HuH-7 (cell line): ENCODE measurements around the gene IFNGR2.
"Not testable (repeated sequence)": the region's sequence is repeated elsewhere in the genome, so short reads cannot be mapped to it uniquely, and the experiment has no call there.

Experiments used
- DNase-seq: peaks from one replicate; pipeline ENCODE4 v3.0.0; 2011; ENCODE audit warnings: low spot score

The IFNGR2 gene

DNA sequence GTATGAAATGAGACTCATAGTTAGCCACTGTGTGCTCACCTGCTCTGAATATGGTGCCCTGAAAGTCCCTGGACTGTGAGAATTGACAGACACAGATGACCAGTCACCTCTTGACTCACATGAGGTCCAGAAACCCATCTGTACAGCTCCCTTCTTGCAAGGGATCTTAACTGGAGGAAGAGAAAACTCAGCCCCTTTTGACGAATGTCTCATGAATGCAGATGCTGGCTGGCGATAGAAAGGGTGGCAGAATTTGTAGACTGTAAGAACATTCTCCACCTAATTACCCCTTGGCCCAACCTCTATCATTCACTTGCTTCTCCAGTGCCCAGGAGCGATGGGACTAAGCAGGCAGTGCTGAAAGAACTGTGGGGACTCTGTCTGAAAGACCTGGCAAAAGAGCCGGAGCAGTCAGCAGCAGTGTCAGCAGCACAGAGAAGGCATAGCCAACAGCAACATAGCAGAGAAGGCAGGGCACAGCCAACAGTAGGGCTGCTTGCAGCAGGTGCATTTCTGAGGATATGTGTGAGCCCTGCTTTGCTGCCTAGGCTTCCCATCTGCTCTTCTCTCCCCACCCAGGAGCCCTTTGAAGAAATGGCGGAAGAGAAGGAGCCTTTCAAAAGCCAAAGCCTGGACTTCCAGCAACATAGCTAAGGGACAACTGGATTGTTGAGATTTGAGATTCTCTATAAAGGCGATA lies 25.8 kb upstream of the IFNGR2 start:
- no peak for DNase-seq

GRCh38 chr21:33378081-33378480 lies 25.1 kb upstream of the IFNGR2 start:
- DNase-seq = no peak

- DNase-seq = not testable (repeated sequence)
These were observed 23.3 kb upstream of the IFNGR2 start for GRCh38 chr21:33379934-33380333.

- DNase-seq = no peak
These were observed 22.7 kb upstream of the IFNGR2 start for GRCh38 chr21:33380483-33380998.

- DNase-seq = not testable (repeated sequence)
These were observed 21.8 kb upstream of the IFNGR2 start for GRCh38 chr21:33381381-33381780.

DNA sequence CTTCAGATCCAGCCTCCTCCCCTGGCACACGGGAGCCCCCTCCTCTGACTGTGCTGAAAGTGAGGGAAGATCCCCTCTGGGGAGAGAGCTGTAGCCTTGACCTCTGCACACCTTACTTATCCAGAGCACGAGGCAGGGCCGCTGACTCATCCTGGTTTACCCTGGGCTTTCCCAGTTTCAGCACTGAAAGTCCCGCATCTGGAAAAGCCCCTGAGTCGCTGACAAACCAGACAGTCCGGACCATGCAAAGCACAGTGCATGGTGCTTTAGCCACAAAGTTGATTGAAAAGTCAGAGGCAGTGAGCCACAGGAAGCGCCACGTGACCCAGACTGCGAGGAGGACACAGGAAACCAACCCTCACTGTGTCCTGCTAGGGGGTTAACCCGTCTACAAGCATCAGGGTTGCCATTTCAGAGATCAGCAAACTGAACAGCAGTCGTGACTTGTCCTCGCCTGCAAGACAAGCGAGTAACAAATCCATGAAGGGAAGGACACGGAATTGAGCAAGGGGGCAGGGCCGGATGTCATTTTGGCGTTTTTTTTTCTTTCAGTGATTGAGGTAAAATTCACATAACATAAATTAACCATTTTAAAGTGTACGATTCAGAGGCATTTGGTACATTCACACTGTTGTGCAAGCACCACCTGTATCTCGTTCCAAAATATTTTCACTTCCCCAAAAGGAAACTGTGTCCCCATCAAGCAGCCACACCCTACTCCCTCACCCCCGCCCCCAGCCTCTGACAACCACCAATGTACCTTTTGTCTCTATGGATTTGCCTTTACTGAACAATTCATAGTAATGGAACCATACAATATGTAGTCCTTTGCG lies 19.9 kb upstream of the IFNGR2 start:
- DNase-seq = no peak

DNA sequence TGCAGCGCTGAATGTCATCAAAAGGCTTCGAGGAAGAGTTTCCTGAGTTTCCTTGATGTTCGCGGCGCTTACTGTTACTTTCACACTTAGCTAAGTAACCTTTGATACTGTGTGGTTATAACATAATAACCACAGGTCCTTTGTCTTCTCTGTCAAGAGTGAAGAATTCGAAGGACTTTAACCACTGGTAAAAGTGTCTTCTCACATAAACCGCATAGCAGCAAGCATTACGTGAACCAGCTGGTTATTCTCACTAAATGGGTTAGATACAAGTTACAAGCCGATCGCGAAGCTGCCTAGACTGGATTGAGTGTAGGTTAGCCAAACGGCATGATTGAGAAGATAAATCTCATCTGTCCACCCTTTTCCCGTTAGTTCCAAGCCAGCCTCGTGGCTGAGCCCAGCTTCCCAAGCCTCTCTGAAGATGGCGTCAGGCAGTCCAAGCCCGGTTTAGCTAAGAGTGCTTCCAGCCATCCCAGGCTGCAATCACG lies 18.3 kb upstream of the IFNGR2 start:
- no peak for DNase-seq

- DNase-seq = no peak
These were observed 16.9 kb upstream of the IFNGR2 start for GRCh38 chr21:33386222-33386784.

GRCh38 chr21:33387294-33387693 lies 15.9 kb upstream of the IFNGR2 start:
- DNase-seq = no peak

- DNase-seq = no peak
These were observed 15.0 kb upstream of the IFNGR2 start for GRCh38 chr21:33388188-33388587.

DNA sequence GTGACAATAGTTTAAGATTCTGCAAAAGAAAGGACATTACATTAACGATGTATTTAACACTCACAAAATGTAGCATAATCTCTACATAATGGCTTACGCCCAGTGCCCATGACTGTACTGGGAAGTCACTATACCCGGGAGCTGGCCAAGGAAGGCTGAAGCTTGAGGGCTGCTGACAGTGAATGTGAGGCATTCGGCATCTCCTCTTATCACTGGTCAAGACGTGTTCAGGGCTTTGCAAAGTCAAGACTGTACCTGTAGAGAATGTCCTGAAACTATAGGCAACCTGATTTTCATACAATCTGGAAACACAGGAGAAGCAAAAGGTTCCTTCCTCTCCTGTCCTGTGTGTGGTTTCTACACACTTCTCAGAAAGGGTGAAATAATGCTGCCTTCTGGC lies 12.7 kb upstream of the IFNGR2 start:
- DNase-seq = no peak

DNA sequence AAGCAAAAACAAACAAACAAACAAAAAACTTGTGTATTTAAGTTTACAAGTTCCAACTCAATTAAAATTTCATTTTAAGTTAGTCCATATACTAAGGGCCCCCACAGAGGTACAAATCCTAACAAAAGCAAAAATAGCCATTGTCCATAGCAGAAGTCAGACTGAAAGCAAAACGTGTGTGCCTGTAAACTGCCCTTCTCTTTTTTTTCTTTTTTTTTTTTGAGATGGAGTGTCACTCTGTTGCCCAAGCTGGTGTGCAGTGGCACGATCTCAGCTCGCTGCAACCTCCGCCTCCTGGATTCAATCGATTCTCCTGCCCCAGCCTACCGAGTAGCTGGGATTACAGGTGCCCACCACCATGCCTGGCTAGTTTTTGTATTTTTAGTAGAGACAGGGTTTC lies 11.6 kb upstream of the IFNGR2 start:
- DNase-seq = no peak

DNA sequence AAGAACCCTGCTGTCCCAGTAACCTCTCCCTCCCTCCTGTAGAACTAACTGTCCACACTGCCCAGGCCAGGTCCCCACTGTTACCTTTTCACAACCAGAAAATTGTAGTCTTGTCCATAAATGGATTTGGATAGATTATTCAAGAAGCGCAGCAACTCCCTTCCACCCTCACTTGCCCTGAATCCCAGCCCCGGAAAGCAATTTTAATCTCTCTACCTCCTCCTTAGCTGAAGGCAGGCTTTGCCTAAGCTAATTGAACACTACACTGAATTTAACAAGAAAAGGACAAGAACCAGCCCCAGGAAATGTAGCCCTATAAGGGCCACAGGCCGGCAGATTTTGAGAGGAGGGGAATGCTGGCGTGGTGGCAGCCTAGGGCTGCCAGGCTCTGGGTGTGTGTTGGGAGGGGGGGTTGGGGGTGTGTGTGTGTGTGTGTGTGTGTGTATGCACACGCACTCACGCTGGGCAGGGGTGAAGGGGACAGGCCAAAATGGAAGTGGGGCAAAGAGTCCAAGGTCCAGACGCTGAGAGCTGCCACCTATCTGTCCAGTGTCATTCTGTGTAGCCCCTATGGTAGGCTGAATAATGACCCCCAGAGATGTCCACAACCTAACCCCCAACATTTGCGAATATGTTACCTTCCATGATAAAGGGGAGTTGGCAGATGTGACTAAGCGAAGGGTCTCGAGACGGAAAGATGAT lies 10.8 kb upstream of the IFNGR2 start:
- DNase-seq = no peak

DNA sequence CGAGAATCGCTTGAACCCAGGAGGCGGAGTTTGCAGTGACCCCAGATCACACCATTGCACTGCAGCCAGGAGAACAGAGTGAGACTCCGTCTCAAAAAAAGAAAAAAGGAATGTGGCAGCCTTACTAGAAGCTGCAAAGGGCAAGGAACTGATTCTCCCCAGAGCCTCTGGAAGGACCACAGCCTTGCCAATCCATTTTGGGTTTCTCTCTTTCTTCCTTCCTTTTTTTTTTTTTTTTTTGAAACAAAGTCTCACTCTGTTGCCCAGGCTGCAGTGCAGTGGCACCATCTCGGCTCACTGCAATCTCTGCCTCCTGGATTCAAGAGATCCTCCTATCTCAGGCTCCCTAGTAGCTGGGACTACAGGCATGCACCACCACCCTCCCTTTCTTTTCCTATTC lies 9.9 kb upstream of the IFNGR2 start:
- no peak for DNase-seq

- no peak for DNase-seq
These were observed 9.0 kb upstream of the IFNGR2 start for GRCh38 chr21:33394260-33394659.

GRCh38 chr21:33395891-33396331 lies 7.3 kb upstream of the IFNGR2 start:
- no peak for DNase-seq

- DNase-seq = no peak
These were observed 6.8 kb upstream of the IFNGR2 start for GRCh38 chr21:33396436-33396835.

DNA sequence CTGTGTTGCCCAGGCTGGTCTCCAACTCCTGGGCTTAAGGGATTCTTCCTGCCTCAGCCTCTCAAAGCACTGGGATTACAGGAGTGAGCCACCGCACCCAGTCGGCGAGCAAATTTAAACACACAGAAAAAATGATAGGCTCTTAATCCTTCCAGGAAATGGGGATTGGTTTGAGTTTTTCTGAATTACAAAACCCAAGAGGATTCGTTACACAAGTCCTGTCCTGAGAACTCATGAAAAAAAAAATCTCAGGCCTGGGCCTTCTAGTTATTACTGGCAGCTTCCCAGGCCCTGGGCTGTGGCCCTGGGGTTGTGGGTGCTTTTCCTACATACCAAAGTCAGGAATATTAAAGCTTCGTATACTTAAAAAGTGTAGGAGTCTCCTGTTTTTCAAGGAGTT lies 6.3 kb upstream of the IFNGR2 start:
- DNase-seq = no peak

DNA sequence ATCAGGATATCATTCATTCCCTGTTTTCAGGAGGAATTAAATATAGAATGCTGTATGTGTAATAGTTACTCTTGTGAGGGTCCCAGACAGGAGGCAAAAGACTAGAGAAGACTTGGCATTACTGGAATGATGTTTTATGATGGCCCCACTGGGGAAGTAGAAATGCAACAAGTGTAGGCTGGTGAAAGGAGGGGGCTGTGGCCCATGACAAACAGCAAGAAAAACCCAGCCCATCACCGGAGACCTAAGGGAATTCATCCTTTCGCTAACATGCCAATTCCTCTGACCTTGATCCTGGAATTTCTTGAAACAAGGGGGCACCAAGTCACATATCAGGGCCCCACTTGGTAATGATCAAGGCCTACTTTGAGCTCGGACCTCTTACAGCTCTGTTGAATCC lies 5.5 kb upstream of the IFNGR2 start:
- DNase-seq = no peak

DNA sequence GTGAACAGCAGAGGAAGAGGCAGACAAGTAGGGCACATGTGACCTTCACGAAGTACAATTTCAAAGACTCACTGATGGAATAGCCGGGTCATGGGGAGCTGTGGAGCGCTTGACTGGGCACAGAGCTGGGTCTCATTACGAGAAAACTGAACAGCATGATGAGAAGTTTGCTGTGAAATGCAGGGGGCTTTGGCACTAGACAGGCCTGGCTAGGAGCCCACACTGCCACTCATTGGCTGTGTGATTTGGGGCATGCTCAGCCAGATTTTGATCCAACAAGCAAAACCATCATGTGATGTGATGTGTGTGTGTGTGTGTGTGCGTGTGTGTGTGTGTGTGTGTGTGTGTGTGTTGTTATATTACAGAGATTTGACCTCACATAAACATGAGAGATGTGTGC lies 4.9 kb upstream of the IFNGR2 start:
- no peak for DNase-seq

GRCh38 chr21:33401630-33401992 lies 1.6 kb upstream of the IFNGR2 start:
- DNase-seq = no peak
